K562 (cell line): Measurements from ENCODE around the gene PRF1. TPM values are rescaled to one million over a fixed set of nuclear protein-coding genes. Genes with fewer than 3 reads are reported as not detected.

ENCODE experiments used
- ATAC-seq: fragments of 200-7000 bp; cut with Tn5 transposase; 3 replicates; pipeline ENCODE4 v1.9.1; 2020; ENCODE audit warnings: moderate library complexity
- BruUV-seq: library from RNA; stranded (reverse); fragments of 400-500 nt; replicated peaks from 2 replicates; lab custom pipeline; 2021; lab: Mats Ljungman, UMichigan
- CTCF ChIA-PET: fragments of 300-600 bp; formaldehyde crosslinking; extraction: SDS; loops from one replicate; lab custom pipeline; 2021; ENCODE audit warnings: low intra/inter-chr PET ratio; lab: Yijun Ruan, JAX
- POLR2A ChIA-PET: fragments of 300-600, 350-650 bp; sonication (Branson Sonifier 250); formaldehyde crosslinking; extraction: SDS; loops from one replicate; lab custom pipeline; 2021; ENCODE audit warnings: antibody characterized with exemption, inconsistent platforms; lab: Yijun Ruan, JAX
- DNase-seq, 4 experiments: peaks; one replicate each; pipeline versions ENCODE4 v3.0.0 to v3.0.0-alpha.2; 2011 to 2018; ENCODE audit warnings: low spot score in 3 of 4, mixed read lengths in 3 of 4; ENCODE audit errors: extremely low read depth in 1 of 4
- FAIRE-seq: peaks from 2 replicates; lab custom pipeline; 2011; peaks lifted over from hg19 to GRCh38; lab: Jason Lieb, UNC
- H2AFZ ChIP-seq: 2 replicates; pipeline ENCODE4 v1.6.0; 2011; ENCODE audit warnings: low read depth, low read length, control low read depth, inconsistent platforms
- H3K27ac ChIP-seq: fragments of 200-600 bp; 3 replicates; pipeline ENCODE4 v1.8.0; 2011; ENCODE audit warnings: low read depth, mild to moderate bottlenecking, control low read depth, inconsistent platforms, low read length, moderate library complexity, mixed read lengths; ENCODE audit errors: extremely low read depth
- H3K27me3 ChIP-seq, 2 experiments: fragments of 300-600 bp in 1 of 2; 2 replicates in 1 of 2; 3 replicates in 1 of 2; pipeline versions ENCODE4 v1.6.0 to v1.8.0; 2011; ENCODE audit warnings: inconsistent platforms in 2 of 2, low read length in 2 of 2, mild to moderate bottlenecking in 1 of 2, mixed read lengths in 1 of 2, moderate library complexity in 1 of 2; ENCODE audit not compliant: control insufficient read depth in 2 of 2, insufficient read depth in 2 of 2
- H3K36me3 ChIP-seq: fragments of 300-600 bp; 3 replicates; pipeline ENCODE4 v1.8.0; 2011; ENCODE audit warnings: mild to moderate bottlenecking, low read length, inconsistent platforms; ENCODE audit not compliant: control insufficient read depth, insufficient read depth
- H3K4me1 ChIP-seq, 2 experiments: fragments of 200-600 bp in 1 of 2; replicated peaks in 1 of 2; 2 replicates in 1 of 2; 3 replicates in 1 of 2; pipeline versions ENCODE4 v1.5.1 to v1.8.0; 2011; ENCODE audit warnings: inconsistent platforms in 2 of 2, low read length in 2 of 2, mild to moderate bottlenecking in 1 of 2, mixed read lengths in 1 of 2, moderate library complexity in 1 of 2; ENCODE audit not compliant: control insufficient read depth in 2 of 2, insufficient read depth in 2 of 2
- H3K4me2 ChIP-seq: 2 replicates; pipeline ENCODE4 v1.6.1; 2011; ENCODE audit warnings: low read length, control low read depth, inconsistent platforms, mixed read lengths; ENCODE audit not compliant: insufficient read depth
- H3K4me3 ChIP-seq: fragments of 200-600 bp; sonication (generic), shearing (Covaris generic); 2 replicates; pipeline ENCODE4 v1.5.1; 2016; ENCODE audit warnings: control low read depth, inconsistent platforms
- H3K79me2 ChIP-seq: fragments of 200-600 bp; 3 replicates; pipeline ENCODE4 v1.8.0; 2011; ENCODE audit warnings: low read length, inconsistent platforms; ENCODE audit not compliant: control insufficient read depth, insufficient read depth
- H3K9ac ChIP-seq, 2 experiments: 2 replicates each; pipeline versions ENCODE4 v1.6.0 to v1.6.1; 2011; ENCODE audit warnings: low read depth in 2 of 2, low read length in 2 of 2, control low read depth in 1 of 2, inconsistent platforms in 1 of 2, mild to moderate bottlenecking in 1 of 2, mixed read lengths in 1 of 2; ENCODE audit not compliant: insufficient read depth in 1 of 2
- H3K9me1 ChIP-seq: one replicate; pipeline ENCODE4 v1.6.0; 2011; ENCODE audit warnings: inconsistent platforms, mild to moderate bottlenecking, low read length, moderate library complexity; ENCODE audit not compliant: control insufficient read depth, insufficient read depth
- H3K9me3 ChIP-seq: replicated peaks from 2 replicates; pipeline ENCODE4 v1.5.1; 2011; ENCODE audit warnings: low read depth, low read length, inconsistent platforms; ENCODE audit not compliant: control insufficient read depth, insufficient read depth
- H4K20me1 ChIP-seq: replicated peaks from 2 replicates; pipeline ENCODE4 v1.6.1; 2011; ENCODE audit warnings: low read length, inconsistent platforms, mixed read lengths; ENCODE audit not compliant: control insufficient read depth, insufficient read depth
- CSDE1 ChIP-seq, 2 experiments: fragments of 450-650 bp; IDR thresholded peaks; 2 replicates each; pipeline ENCODE4 v1.6.1; 2016; ENCODE audit warnings: mild to moderate bottlenecking in 1 of 2
- E2F4 ChIP-seq: sonication (generic); formaldehyde crosslinking; IDR thresholded peaks from 2 replicates; pipeline ENCODE4 v1.8.0; 2022; ENCODE audit warnings: mild to moderate bottlenecking, low read depth, missing genetic modification reagents
- GATAD2A ChIP-seq: fragments of 450-650 bp; IDR thresholded peaks from 2 replicates; pipeline ENCODE4 v1.6.1; 2017
- MECOM ChIP-seq: fragments of 250-450 bp; sonication (Bioruptor Pico); IDR thresholded peaks from 2 replicates; pipeline ENCODE4 v1.8.0; 2022; ENCODE audit warnings: inconsistent platforms
- MTA1 ChIP-seq: fragments of 450-650 bp; IDR thresholded peaks from 2 replicates; pipeline ENCODE4 v1.6.1; 2017; ENCODE audit warnings: borderline replicate concordance
- MTA2 ChIP-seq: fragments of 450-650 bp; IDR thresholded peaks from 2 replicates; pipeline ENCODE4 v1.6.1; 2016; ENCODE audit warnings: low read depth
- MYBL2 ChIP-seq, 2 experiments: fragments of 450-650 bp in 1 of 2; sonication (generic) in 1 of 2; formaldehyde crosslinking in 1 of 2; IDR thresholded peaks; 2 replicates each; pipeline versions ENCODE4 v1.6.1 to v1.8.1; 2017 to 2022; ENCODE audit warnings: borderline replicate concordance in 1 of 2, inconsistent platforms in 1 of 2, low read depth in 1 of 2, mild to moderate bottlenecking in 1 of 2, missing genetic modification reagents in 1 of 2, moderate library complexity in 1 of 2
- NBN ChIP-seq: fragments of 450-650 bp; IDR thresholded peaks from 2 replicates; pipeline ENCODE4 v1.6.1; 2016; ENCODE audit warnings: low read depth, mild to moderate bottlenecking
- SMARCA5 ChIP-seq: fragments of 450-650 bp; IDR thresholded peaks from 2 replicates; pipeline ENCODE4 v1.6.1; 2016
- SMARCB1 ChIP-seq: IDR thresholded peaks from 2 replicates; pipeline ENCODE4 v1.6.1; 2011; ENCODE audit warnings: improper control_type of control experiment, low read depth; ENCODE audit not compliant: insufficient read length
- TEAD1 ChIP-seq, 2 experiments: fragments of 450-650 bp in 1 of 2; sonication (generic) in 1 of 2; formaldehyde crosslinking; IDR thresholded peaks; 2 replicates each; pipeline versions ENCODE4 v1.4.0 to v1.8.0; 2020 to 2022; ENCODE audit warnings: mild to moderate bottlenecking in 2 of 2, missing genetic modification reagents in 1 of 2
- ZNF407 ChIP-seq: fragments of 450-650 bp; IDR thresholded peaks from 2 replicates; pipeline ENCODE4 v1.6.1; 2016; ENCODE audit warnings: low read depth
- WGBS: fragments of 100-300 bp; shearing (Covaris generic); methylation state at CpG from one replicate; pipeline ENCODE4 v1.1.6; 2016; ENCODE audit warnings: low coverage, mixed read lengths; ENCODE audit not compliant: insufficient coverage; ENCODE audit errors: missing lambda C conversion rate; 5-methylcytosine and 5-hydroxymethylcytosine counted together
- in situ Hi-C: fragments of 300-500 bp; cut with MboI; formaldehyde crosslinking; loops from 4 replicates; pipeline ENCODE4 v1.15.0; 2018; ENCODE audit warnings: inconsistent platforms, mixed read lengths
- intact Hi-C: fragments of 100-400 bp; cut with micrococcal nuclease; formaldehyde crosslinking; loops from 2 replicates; pipeline ENCODE4 v1.14.2; 2022
- polyA plus RNA-seq, 8 experiments: library from polyadenylated mRNA; depleted of rRNA in 4 of 8; stranded (reverse) in 5 of 8; unstranded in 3 of 8; fragments of >200 nt; fragmentation: Nextera tagmentation in 2 of 8; fragmentation: Illumina TruSeq in 1 of 8; extraction: Ambion mirVana in 2 of 8; extraction: Trizol in 1 of 8; gene quantifications; 2 replicates each; pipeline versions ENCODE4 v1.2.1 to v1.2.3, GENCODE V29; 2011 to 2014; ENCODE audit warnings: inconsistent platforms in 1 of 8, missing spikeins in 1 of 8
- total RNA-seq, 7 experiments: library from RNA; depleted of rRNA in 6 of 7; stranded (reverse); fragments of >200 nt in 6 of 7; fragmentation: Illumina TruSeq in 2 of 7; extraction: Trizol in 2 of 7; gene quantifications; 2 replicates each; pipeline versions ENCODE4 v1.2.1 to v1.2.3, GENCODE V29; 2011 to 2021; ENCODE audit warnings: low replicate concordance in 1 of 7

Gene PRF1
- total and polyA plus RNA-seq, 9 of the 15 experiments (the other 6 are each of a cell fraction or from before 2014, with no cell fraction given) = 3.8 to 8.6 (median 6.3) TPM

GRCh38 chr10:70558871-70559810 lies 43.4 kb downstream of the PRF1 start:
- FAIRE-seq = peak; percentile 99
- no peaks in the 10 kb centered on the region for H3K9me1 ChIP-seq
- ChIA-PET POLR2A (interaction anchor here (0.6 to 3.0 kb wide), 16 partner anchors 9 to 237 kb away, joined by 3 to 13 read pairs (median 3); no protein-coding TSS in a partner anchor), CTCF (interaction anchor here (0.5 to 2.0 kb wide), 5 partner anchors 113 to 321 kb away, joined by 3 to 15 read pairs (median 3); partner anchors contain the start of gene ADAMTS14)
- H3K27ac ChIP-seq = peak overlapping the region; percentile 76
- peak overlapping the region; percentile 88 for H3K4me2 ChIP-seq
- BruUV-seq = no TSS peak
- H3K4me3 ChIP-seq = peak overlapping the region; percentile 31
- intact Hi-C loops = loop anchor here (1.0 to 2.0 kb wide), 7 partner anchors 15 to 322 kb away; no protein-coding TSS in a partner anchor
- 15% methylated on average over 20 of the region's 20 CpGs for WGBS
- ATAC-seq = peak; percentile 94
- H3K9me3 ChIP-seq = no peaks in the 10 kb centered on the region
- peak overlapping the region; percentile 58 to 82 for H3K9ac ChIP-seq
- in situ Hi-C loops = no loop called here
- H3K4me1 ChIP-seq = peaks cover 25 to 54% of the 10 kb centered on the region in 2 experiments
- H4K20me1 ChIP-seq = no peaks in the 10 kb centered on the region
- no peaks in the 10 kb centered on the region for H3K79me2 ChIP-seq
- peak overlapping the region; percentile 90 for H2AFZ ChIP-seq
- H3K36me3 ChIP-seq = no peaks in the 10 kb centered on the region
- DNase-seq = peak; percentile 91 to 94 (median 93)
- H3K27me3 ChIP-seq = no peaks in the 10 kb centered on the region
- TF ChIP-seq MYBL2 (IDR thresholded peaks at IDR 0.05; ENCODE audit: low read depth) (no peak), MYBL2 (CRISPR knock-in tag; IDR thresholded peaks at IDR 0.05; ENCODE audit: borderline replicate concordance) (no peak), E2F4 (CRISPR knock-in tag) (no peak), TEAD1 (CRISPR knock-in tag; IDR thresholded peaks at IDR 0.05) (peak; percentile 33 to 79; a peak in 2 of 4 replicates), MTA1 (peak; percentile 79), GATAD2A (peak; percentile 81), CSDE1 (IDR thresholded peaks at IDR 0.05) (no peak), ZNF407 (no peak), SMARCB1 (no peak), SMARCA5 (peak; percentile 83; the same call in 1 of the 2 replicates), MECOM (CRISPR knock-in tag) (no peak), MTA2 (peak; percentile 88), NBN (peak; percentile 92; the same call in 1 of the 2 replicates)
